Measurements from ENCODE around the gene TTC34.

The TTC34 gene

DNA sequence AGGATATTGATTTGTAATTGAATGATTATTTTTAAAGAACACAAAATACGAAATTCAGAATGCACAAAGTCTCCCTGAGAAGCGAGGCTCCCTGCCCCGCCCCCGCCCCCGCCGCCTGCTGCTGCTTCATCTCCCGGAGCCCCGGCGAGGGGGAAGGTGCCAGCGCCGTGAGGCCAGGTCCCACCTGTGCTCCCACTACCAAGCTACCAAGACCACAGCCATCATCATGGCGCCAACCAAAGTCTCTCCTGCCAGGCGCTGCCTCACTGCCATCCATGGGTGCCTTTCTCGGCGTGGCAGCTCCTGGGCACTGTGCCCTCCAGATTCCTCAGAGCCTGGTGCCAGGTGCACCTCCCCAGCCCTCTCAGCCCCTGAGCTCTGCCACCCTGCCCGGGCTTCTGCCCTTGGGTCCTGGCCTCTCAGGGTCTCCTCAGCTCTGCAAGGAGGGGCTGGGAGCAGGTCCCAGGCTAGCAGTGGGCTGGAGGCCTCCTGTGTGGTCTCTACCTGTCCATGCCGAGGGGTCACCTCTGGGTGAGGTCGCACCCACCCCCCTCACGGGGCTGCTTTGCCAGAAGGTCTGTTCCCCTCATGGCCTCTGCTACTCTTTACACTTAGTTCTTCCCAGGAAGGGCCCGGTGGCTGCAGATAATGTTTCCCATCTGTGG, 29.4 kb upstream of the TTC34 start:
- DNase-seq (ENCODE audit: low spot score) = no peak

GRCh38 chr1:2829846-2830615, 28.5 kb upstream of the TTC34 start:
- no peak for DNase-seq (ENCODE audit: low spot score)

DNA sequence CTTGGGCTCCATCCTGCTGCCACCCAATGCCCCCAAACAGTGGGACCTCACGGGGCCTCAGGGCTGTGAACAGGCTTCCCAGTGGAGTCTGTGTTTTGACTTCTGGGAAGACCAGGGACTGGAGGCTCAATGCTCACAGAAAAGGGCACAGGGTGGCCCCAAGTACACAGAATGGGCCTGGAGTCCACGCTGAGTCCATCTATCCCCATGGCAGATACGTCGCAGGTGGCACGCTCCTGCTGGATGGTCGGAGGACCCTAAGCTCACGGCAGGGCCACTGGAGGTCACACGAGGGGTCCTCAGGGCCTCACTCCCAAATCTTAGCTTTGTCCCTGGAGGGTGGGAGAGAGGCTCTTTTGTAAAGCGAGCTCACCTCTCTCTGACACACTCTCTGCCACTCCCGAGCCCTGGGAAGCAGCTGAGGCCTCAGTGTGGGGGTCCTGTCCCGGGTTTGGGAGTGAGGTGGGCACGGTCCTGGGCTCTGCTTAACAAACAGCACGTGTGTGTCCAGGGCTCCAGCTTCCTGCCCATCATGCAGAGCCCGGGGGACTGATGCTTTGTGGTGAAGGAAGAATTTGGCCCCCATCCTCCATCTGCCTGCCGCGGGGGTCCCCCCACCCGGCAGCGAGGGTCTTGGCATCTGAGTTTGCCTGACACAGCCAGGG, 27.2 kb upstream of the TTC34 start:
- DNase-seq (ENCODE audit: low spot score) = no peak

DNA sequence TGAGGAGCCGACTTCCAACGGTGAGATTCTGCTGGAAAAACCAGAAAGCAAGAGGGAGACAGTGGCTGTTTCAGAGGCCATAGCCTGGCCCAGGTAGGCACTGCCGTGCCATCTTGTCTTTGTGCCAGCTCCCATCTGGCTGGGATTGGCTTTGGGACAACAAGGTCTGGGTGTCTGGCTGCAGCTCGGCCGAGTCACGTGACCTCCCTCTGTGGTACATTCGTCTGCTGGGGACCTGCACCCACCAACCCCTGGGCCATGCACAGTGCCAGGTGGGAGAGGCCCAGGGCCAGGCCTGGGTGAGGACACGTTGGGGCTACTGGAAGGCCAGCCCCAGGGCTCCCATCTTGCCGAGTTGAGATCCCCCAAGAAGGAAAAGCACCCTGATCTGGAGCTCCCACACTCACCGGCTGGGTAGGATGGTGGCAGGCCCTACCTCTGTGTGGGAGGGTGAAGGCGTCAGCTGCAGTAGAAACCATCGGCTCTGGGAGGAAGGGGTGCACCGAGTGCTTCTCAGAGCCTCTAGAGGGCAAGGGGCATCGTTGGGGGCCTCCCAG, 25.3 kb upstream of the TTC34 start:
- DNase-seq (ENCODE audit: low spot score) = no peak

GRCh38 chr1:2826316-2826715, 24.8 kb upstream of the TTC34 start:
- no peak for DNase-seq (ENCODE audit: low spot score)

- DNase-seq (ENCODE audit: low spot score) = no peak
Observed at GRCh38 chr1:2825487-2826189, 24.1 kb upstream of the TTC34 start.

- no peak for DNase-seq (ENCODE audit: low spot score)
Observed at GRCh38 chr1:2824999-2825398, 23.5 kb upstream of the TTC34 start.

- no peak for DNase-seq (ENCODE audit: low spot score)
Observed at GRCh38 chr1:2823921-2824610, 22.6 kb upstream of the TTC34 start.

- no peak for DNase-seq (ENCODE audit: low spot score)
Observed at GRCh38 chr1:2822621-2823145, 21.2 kb upstream of the TTC34 start.

GRCh38 chr1:2821966-2822620, 20.6 kb upstream of the TTC34 start:
- DNase-seq (ENCODE audit: low spot score) = peak; percentile 63

GRCh38 chr1:2821373-2821955, 20.0 kb upstream of the TTC34 start:
- no peak for DNase-seq (ENCODE audit: low spot score)

- DNase-seq (ENCODE audit: low spot score) = no peak
Observed at GRCh38 chr1:2820731-2821372, 19.4 kb upstream of the TTC34 start.

GRCh38 chr1:2819831-2820730, 18.6 kb upstream of the TTC34 start:
- no peak for DNase-seq (ENCODE audit: low spot score)

DNA sequence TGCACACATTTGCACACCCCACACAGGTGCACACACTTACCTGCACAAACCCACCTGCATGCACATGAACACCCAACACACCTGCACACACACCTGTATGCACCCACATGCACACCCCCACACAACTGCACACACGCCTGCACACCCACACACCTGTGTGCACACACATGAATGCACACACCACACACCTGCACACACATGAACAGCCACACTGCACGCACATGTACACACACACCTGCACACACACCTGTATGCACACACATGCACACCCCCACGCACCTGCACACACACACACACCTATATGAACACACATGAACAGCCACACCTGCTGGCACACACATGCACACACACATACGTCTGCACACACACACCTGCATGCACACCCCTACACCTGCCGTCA, 17.9 kb upstream of the TTC34 start:
- DNase-seq (ENCODE audit: low spot score) = no peak

DNA sequence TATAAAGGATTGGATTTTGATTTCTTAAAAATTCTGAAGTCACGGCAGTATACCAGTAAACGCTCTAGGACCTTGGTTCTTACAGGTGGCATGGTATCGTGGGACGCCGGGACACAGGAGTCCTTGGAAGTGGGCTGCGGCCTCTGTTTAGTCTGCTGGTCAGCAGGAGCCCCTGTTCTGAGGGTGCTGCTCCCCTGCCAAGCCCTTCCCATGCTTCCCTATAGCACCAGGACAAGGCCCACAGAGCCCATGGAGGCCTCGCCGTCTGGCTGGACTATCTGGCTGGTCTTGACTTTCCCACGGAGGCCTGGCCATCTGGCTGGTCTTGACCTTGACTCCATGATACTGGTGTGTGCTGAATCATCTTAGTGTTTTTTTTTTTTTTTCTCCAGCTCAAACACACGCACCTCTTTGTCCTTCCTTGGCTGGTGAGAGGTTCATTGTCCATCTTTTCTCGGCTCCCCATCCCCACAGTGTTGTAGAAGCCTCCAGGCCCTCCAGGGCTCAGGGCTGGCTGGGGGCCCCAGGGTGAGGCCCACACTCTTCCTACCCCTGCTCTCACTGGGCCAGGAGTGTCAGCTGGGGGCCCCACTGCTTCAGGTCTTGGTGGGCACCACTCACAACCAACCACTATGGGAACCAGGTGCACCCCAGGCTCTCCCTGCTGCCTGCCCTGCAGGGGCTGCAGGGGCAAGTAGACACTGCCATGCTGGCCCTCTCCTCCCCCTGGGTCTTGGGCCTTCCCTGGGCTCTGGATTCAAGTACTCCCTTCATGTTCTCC, 16.5 kb upstream of the TTC34 start:
- DNase-seq (ENCODE audit: low spot score) = no peak

DNA sequence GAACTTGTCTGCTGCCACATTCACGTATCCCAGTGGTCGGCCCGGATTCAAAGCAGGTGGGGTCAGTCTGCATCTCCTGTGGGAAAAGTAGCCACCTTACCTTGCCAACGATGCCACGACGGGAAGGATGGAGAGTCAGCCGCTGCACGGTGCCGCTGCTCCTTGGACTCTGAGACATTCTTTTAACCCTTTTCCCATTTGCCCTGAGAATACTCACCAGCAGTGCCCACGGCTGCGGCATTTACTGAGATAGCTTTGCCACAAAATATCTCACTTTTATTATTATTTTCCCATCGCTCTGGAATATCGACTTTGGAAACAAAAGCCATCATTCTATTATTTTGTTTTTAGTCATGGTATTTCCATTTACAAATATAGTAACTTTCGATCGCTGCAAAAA, 15.3 kb upstream of the TTC34 start:
- DNase-seq (ENCODE audit: low spot score) = no peak

DNA sequence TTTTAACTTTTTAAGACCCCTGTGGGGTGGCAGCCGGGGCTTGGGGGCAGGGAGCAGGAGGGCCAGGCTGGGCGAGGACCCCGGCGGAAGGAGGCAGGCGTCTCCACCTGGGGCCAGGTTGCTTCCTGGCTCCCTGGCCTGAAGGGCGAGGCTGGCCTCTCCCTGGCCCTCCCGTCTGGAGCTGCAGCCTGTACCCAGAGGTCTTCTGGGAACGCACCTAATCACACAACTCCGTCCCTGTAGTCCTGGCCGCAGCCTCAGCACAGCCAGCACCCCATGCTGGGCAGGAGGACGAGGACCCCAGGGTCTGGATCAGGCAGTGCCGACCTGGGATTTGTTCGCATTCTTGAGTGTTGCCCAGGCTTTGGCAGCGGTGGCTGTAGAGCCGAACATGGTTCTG, 14.1 kb upstream of the TTC34 start:
- DNase-seq (ENCODE audit: low spot score) = no peak

DNA sequence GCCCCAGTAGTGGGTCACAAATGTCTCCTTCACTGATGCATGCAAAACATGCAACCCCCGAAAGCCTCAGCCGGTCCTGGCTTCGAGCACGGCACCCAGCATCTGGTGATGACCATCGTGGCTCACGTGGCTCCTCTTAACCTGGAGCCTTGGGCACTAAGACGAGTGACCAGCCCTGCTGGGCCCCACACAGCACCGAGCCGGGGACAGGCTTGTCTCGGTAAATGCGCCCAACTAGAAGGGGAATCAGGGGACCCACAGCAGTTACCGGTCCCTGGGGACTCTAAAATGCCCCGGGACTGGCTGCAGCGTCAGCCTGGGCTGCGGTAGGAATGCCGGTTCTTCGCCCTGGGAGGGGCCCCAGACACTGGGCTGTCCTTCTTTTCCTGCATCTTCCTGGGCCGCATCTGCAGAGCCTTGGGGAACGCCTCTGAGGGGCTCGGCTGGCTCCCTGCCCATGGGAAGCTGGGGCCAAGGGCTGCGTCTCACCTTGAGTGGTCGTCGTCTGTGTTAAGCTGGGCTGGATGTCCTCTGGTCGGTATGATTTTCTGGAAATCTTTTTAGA, 13.1 kb upstream of the TTC34 start:
- no peak for DNase-seq (ENCODE audit: low spot score)

All from D341Med (cell line).